Thymus (tissue), 14 donors: ENCODE results near the gene NDC80. TPM values are rescaled to one million over a fixed set of nuclear protein-coding genes. Genes with fewer than 3 reads are reported as not detected.
"Not testable (repeated sequence)": the region's sequence is repeated elsewhere in the genome, so short reads cannot be mapped to it uniquely, and the experiment has no call there.

Experiments
- DNase-seq, 9 donors: peaks; one replicate each; pipeline ENCODE4 v3.0.0-alpha.2; 2013; ENCODE audit warnings: low spot score in 9 of 9, low read depth in 6 of 9, missing footprints in 1 of 9
- H3K27ac ChIP-seq, 2 donors: one replicate each; pipeline ENCODE4 v1.5.1; 2013; ENCODE audit warnings: control low read depth in 1 of 2, low read depth in 1 of 2, low read length in 1 of 2, mild to moderate bottlenecking in 1 of 2, moderate library complexity in 1 of 2
- H3K27me3 ChIP-seq, 2 donors: one replicate each; pipeline ENCODE4 v1.5.1; 2013; ENCODE audit warnings: low read length in 1 of 2; ENCODE audit not compliant: control insufficient read depth in 2 of 2, insufficient read depth in 1 of 2
- H3K36me3 ChIP-seq, 2 donors: one replicate each; pipeline ENCODE4 v1.5.1; 2013; ENCODE audit warnings: low read length in 1 of 2, mild to moderate bottlenecking in 1 of 2, moderate library complexity in 1 of 2; ENCODE audit not compliant: control insufficient read depth in 2 of 2, insufficient read depth in 2 of 2
- H3K4me1 ChIP-seq, 2 donors: one replicate each; pipeline ENCODE4 v1.5.1; 2013; ENCODE audit warnings: low read length in 2 of 2; ENCODE audit not compliant: control insufficient read depth in 2 of 2, insufficient read depth in 2 of 2
- H3K4me3 ChIP-seq, 2 donors: one replicate each; pipeline ENCODE4 v1.5.1; 2013; ENCODE audit warnings: low read length in 2 of 2, control low read depth in 1 of 2, mild to moderate bottlenecking in 1 of 2
- H3K9me3 ChIP-seq, 2 donors: one replicate each; pipeline ENCODE4 v1.5.1; 2013; ENCODE audit warnings: low read length in 1 of 2, mild to moderate bottlenecking in 1 of 2; ENCODE audit not compliant: control insufficient read depth in 2 of 2, insufficient read depth in 1 of 2
- WGBS: extraction: QIAGEN DNeasy Blood & Tissue Kit; methylation state at CpG from one replicate; pipeline ENCODE4 v1.1.7; 2013; 5-methylcytosine and 5-hydroxymethylcytosine counted together
- long read RNA-seq, 10 donors: transcript quantifications; one replicate each; lab custom pipeline, GENCODE V29; 2026
- polyA plus RNA-seq: library from polyadenylated mRNA; stranded (reverse); fragments of 200-250 nt; gene quantifications from one replicate; pipeline ENCODE4 v1.2.3, GENCODE V29; 2013
- total RNA-seq: library from RNA; stranded (reverse); fragments of 120-200 nt; gene quantifications from one replicate; pipeline ENCODE4 v1.2.4, GENCODE V29; 2013
- donor health status: healthy.

The NDC80 gene
- total RNA-seq (43.7 TPM), polyA plus RNA-seq (9.9 TPM)
- long read RNA-seq, donor 1, partial matches to known transcripts: 0 of 1 reads
- long read RNA-seq, donor 1, other reads (novel, unspliced or antisense): 0 of 1 reads
- long read RNA-seq, donor 2, transcript NDC80-201 (17 exons, 2,172 nt): major isoform, 5 of 11 reads
- long read RNA-seq, donor 2, partial matches to known transcripts: 6 of 11 reads
- long read RNA-seq, donor 2, other reads (novel, unspliced or antisense): 0 of 11 reads
- long read RNA-seq, donor 3, transcript NDC80-201 (17 exons, 2,172 nt): major isoform, 13 of 25 reads
- long read RNA-seq, donor 3, partial matches to known transcripts: 12 of 25 reads
- long read RNA-seq, donor 3, other reads (novel, unspliced or antisense): 0 of 25 reads
- long read RNA-seq, donor 4, transcript NDC80-201 (17 exons, 2,172 nt): major isoform, 5 of 5 reads
- long read RNA-seq, donor 4, partial matches to known transcripts: 0 of 5 reads
- long read RNA-seq, donor 4, other reads (novel, unspliced or antisense): 0 of 5 reads
- long read RNA-seq, donor 5, transcript NDC80-201 (17 exons, 2,172 nt): major isoform, 13 of 18 reads
- long read RNA-seq, donor 5, partial matches to known transcripts: 5 of 18 reads
- long read RNA-seq, donor 5, other reads (novel, unspliced or antisense): 0 of 18 reads
- long read RNA-seq, donor 6, transcript NDC80-201 (17 exons, 2,172 nt): major isoform, 7 of 7 reads
- long read RNA-seq, donor 6, partial matches to known transcripts: 0 of 7 reads
- long read RNA-seq, donor 6, other reads (novel, unspliced or antisense): 0 of 7 reads
- long read RNA-seq, donor 7, transcript NDC80-201 (17 exons, 2,172 nt): major isoform, 14 of 19 reads
- long read RNA-seq, donor 7, partial matches to known transcripts: 5 of 19 reads
- long read RNA-seq, donor 7, other reads (novel, unspliced or antisense): 0 of 19 reads
- long read RNA-seq, donor 8, partial matches to known transcripts: 0 of 3 reads
- long read RNA-seq, donor 8, other reads (novel, unspliced or antisense): 0 of 3 reads
- long read RNA-seq, donor 9, transcript NDC80-201 (17 exons, 2,172 nt): major isoform, 10 of 10 reads
- long read RNA-seq, donor 9, partial matches to known transcripts: 0 of 10 reads
- long read RNA-seq, donor 9, other reads (novel, unspliced or antisense): 0 of 10 reads
- long read RNA-seq, donor 10, partial matches to known transcripts: 5 of 9 reads
- long read RNA-seq, donor 10, other reads (novel, unspliced or antisense): 0 of 9 reads

DNA sequence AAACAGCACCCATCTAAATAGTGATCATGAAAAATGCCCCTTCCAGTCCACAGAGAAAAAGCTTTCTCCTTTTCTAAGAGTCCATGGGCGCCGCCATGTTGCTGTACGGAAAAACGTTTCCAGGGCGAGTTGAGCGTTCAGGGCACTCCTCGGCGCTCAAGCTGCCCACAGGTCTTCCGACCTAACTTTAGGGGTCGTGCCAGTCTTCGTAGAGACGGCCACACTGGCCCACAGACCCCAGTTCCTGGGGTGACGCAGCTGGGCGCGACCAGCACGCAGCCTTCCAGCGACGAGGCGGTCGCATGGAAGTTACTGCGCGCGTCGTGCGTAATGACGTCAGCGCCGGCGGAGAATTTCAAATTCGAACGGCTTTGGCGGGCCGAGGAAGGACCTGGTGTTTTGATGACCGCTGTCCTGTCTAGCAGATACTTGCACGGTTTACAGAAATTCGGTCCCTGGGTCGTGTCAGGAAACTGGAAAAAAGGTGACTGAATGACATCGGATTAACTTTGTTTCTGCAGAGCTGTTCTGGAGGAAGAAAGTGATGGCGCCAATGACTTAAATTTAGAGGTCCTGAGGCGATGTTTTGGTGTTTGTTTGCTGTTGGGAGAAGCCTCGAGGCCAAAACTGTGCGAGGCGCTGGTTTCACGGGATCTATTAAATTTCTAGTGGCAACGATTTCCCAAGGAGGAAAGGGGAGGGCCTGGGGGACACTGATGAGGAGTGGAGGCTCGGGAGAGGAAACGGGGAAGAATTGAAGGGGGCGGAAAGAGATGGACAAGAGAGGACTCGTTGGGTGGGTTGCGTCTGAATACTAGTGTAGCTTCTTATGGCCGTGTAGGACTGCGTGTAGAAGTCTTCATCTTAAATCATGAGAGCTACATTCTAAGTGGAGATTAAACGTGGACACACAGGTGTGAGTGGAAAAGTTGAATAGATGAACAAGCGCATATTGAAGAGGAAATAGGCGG is at the start of gene NDC80, which contains the start of gene METTL4:
TSS of gene NDC80 (plus strand) at position 358 of the 971 bp plus-strand sequence. CDS start 1,429 bp downstream, outside the sequence.
TSS of gene METTL4 (minus strand) at position 306 of the 971 bp plus-strand sequence. CDS start 4,289 bp downstream, outside the sequence.
- peak within 1 kb of the TSS; percentile 72 to 95 for H3K4me3 ChIP-seq
- peak; percentile 80 to 95 (median 88) for DNase-seq
- H3K27ac ChIP-seq: peak within 1 kb of the TSS; percentile 90 to 98
- H3K27me3 ChIP-seq: no peaks in the 10 kb centered on the region
- under 1% methylated on average over 55 of the region's 55 CpGs for WGBS
- peaks cover 0 to 18% of the 10 kb centered on the region in 2 donors for H3K36me3 ChIP-seq
- no peaks in the 10 kb centered on the region for H3K9me3 ChIP-seq
- H3K4me1 ChIP-seq: peaks cover 17 to 22% of the 10 kb centered on the region in 2 donors

DNA sequence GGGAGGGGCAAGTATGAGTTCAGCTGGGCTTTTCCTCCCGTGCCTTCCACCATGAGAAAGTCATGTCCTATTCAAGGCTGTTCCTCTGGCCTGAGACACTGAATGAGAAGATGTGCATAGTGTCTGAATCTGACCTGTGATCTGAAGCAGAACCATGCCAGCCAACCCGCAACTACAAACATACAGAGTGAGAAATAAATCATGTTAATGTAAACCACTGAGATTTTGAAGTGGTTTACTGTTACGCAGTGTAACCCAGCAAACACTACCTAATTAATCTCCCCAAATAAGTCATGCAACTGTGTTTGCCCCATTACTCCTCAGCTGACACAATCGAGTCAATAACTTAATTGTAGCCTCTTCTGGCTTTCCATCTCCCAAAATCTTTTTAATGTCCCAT is 49.2 kb upstream of the NDC80 start:
- Histone ChIP-seq H3K36me3 (no peaks in the 10 kb centered on the region), H3K27ac (no peak overlapping the region), H3K4me1 (no peaks in the 10 kb centered on the region), H3K9me3 (no peaks in the 10 kb centered on the region), H3K4me3 (no peak overlapping the region), H3K27me3 (no peaks in the 10 kb centered on the region)
- WGBS: 90% methylated on average over 4 of the region's 4 CpGs
- DNase-seq: no peak

DNA sequence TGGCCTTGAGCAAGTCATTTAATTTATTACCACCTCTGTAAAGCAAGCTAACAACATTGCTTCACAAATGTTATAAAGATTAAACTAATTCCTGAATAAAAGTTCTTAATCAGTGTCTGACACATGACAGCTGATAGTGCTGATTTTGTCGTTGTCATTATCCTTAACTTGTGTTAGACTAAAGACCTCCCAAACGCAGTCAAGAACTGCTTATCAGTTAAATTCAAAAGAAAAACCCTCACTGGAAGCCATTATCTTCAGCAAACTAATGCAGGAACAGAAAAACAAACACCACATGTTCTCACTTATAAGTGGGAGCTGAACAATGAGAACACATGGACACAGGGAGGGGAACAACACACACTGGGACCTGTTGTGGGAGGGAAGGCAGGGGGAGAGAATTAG is 46.6 kb upstream of the NDC80 start:
- H3K4me1 ChIP-seq, H3K27ac ChIP-seq, H3K9me3 ChIP-seq, H3K36me3 ChIP-seq, DNase-seq, H3K27me3 ChIP-seq, H3K4me3 ChIP-seq: not testable (repeated sequence)
- 59% methylated on average over 2 of the region's 2 CpGs for WGBS

DNA sequence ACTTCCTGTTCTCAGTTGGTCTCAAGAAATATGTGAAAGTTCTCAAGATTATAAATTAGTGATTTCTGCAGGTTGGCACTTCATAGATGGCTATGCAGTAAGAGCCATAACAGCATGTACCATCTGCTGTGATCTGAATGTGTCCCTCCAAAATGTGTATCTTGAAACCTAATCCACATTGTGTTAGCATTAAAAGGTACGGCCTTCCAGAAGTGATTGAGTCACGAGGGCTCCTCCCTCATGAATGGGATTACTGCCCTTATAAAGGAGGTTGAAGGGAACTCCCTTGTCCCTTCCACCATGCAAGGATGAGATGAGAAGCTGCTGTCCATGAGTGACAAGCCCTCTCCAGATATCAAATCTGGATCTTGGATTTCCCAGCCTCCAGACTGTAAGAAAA is 45.0 kb upstream of the NDC80 start:
- WGBS: 95% methylated on average over 2 of the region's 2 CpGs
- no peak overlapping the region for H3K27ac ChIP-seq

DNA sequence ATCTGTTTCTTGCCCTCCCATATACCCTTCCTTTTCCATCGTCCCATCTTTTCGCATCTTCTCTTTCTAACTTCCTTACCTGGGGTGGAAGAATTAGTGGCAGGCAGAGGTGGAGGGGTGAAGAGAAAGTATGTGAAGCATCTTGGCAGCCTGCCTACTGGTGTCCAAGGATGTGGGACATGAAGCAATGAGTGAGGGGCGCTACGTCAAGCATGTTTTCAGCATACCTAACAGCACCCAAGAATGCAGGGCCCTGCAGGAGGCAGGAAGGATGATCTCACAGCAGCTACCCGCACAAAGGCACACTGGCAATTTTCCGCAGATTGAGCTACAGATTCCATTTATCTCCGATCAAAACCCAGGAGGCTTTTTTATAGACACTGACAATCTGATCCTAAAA is 42.2 kb upstream of the NDC80 start:
- Histone ChIP-seq H3K9me3 (no peaks in the 10 kb centered on the region), H3K36me3 (no peaks in the 10 kb centered on the region), H3K27ac (no peak overlapping the region), H3K4me3 (no peak overlapping the region), H3K27me3 (no peaks in the 10 kb centered on the region), H3K4me1 (no peaks in the 10 kb centered on the region)
- 97% methylated on average over 7 of the region's 7 CpGs for WGBS
- DNase-seq: no peak

More for the DNA sequence above, 45.0 kb upstream of the NDC80 start:
- Histone ChIP-seq H3K36me3 (no peaks in the 10 kb centered on the region), H3K4me3 (no peak overlapping the region), H3K27me3 (no peaks in the 10 kb centered on the region), H3K9me3 (no peaks in the 10 kb centered on the region), H3K4me1 (no peaks in the 10 kb centered on the region)
- DNase-seq: no peak

DNA sequence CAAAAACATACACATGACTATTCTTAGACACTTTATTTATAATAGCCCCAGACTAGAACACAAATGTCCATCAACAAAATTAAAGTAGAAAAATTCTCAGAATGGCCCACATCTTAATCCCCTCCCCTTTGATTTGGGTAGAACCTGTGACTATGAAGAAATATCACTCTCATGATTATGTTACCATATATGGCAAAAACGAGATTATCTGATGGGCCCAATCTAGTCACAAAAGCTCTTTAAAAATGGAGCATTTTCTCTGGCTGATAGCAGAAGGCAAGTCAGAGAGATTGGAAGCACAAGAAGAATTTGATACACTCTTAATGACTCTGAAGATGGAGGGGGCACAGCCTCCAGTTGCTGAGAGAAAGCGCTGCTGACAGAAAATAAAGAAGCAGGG is 39.6 kb upstream of the NDC80 start:
- no peak overlapping the region for H3K4me3 ChIP-seq
- DNase-seq: no peak
- H3K4me1 ChIP-seq: no peaks in the 10 kb centered on the region
- H3K27me3 ChIP-seq: no peaks in the 10 kb centered on the region
- H3K9me3 ChIP-seq: no peaks in the 10 kb centered on the region
- 98% methylated on average over 2 of the region's 2 CpGs for WGBS
- H3K36me3 ChIP-seq: peaks cover 4 to 8% of the 10 kb centered on the region in 2 donors
- H3K27ac ChIP-seq: no peak overlapping the region

DNA sequence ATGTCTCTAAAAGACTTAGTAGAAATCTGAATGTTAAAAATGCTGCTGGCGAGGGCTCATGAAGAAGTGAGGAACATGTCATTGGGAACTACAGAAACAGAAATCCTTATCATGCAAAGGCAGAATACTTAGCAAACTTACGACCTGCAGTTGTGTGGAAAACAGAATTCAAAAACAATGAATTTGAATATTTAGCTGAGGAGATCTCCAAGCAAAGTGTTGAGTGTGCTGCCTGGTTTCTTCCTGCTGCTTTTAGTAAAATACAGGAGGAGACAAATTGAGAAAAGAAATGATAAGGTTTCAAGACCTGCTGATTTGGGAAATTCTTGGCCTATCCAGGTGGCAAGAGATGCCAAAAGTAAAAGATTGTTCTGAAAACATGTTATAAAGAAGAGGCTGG is 38.6 kb upstream of the NDC80 start:
- Histone ChIP-seq H3K27ac (no peak overlapping the region), H3K9me3 (no peaks in the 10 kb centered on the region), H3K27me3 (no peaks in the 10 kb centered on the region), H3K36me3 (peaks cover 4 to 8% of the 10 kb centered on the region in 2 donors), H3K4me3 (no peak overlapping the region), H3K4me1 (no peaks in the 10 kb centered on the region)
- no peak for DNase-seq
- WGBS: 96% methylated on average over 2 of the region's 2 CpGs

DNA sequence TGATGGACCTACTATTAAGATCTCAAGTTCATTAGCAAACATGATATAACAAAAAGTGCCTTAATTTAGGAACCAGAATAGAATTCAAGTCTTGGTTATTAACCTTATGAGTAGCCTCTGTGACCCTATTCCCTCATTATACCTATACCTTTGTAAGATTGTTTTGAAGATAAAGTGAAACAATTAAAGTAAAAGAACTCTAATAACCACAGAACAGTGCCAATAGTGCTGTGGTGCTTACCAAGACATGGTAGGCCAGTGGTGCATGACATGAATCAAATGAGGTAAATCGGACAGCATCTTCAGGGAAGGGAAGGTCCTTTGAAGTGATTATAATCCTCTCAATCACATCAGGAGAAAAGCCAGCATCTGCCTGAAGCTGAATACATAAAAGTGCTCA is 36.5 kb upstream of the NDC80 start:
- Histone ChIP-seq H3K27ac (no peak overlapping the region), H3K9me3 (no peaks in the 10 kb centered on the region), H3K4me3 (no peak overlapping the region), H3K27me3 (no peaks in the 10 kb centered on the region), H3K36me3 (peaks cover 4 to 10% of the 10 kb centered on the region in 2 donors), H3K4me1 (no peaks in the 10 kb centered on the region)
- DNase-seq: no peak
- 97% methylated on average over 1 of the region's 1 CpG for WGBS
